C4-2B (cell line): ENCODE data around the gene SLX4IP.

Source experiments
- ZFX ChIP-seq: fragments of 450-650 bp; IDR thresholded peaks from 2 replicates; pipeline ENCODE4 v1.6.1; 2017
- TF ChIP-seq, protein P1 (sequence below): fragments of 450-650 bp; conservative IDR thresholded peaks from 2 replicates; pipeline ENCODE4 v1.5.1; 2017; ENCODE audit warnings: mild to moderate bottlenecking

DNA sequence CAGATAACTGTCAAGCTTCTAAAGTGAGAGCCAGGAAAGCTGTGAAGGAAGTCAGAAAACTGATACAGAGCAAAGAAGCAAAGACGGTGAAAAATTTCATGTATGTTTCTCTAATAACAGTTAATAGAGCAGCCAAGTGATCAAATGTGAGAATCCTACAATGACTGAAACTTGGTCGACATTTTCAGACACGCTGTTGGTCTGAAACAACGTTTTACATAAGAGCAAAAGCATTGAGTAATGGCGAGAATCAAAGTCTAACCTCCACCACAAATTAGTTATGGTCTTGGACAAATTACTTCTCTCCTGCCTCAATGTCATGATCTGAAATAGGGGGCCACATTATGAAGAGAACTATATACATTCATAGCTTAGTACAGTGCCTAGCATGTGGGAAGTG is 4.4 kb upstream of the SLX4IP start:
- TF ChIP-seq, protein P1, sequence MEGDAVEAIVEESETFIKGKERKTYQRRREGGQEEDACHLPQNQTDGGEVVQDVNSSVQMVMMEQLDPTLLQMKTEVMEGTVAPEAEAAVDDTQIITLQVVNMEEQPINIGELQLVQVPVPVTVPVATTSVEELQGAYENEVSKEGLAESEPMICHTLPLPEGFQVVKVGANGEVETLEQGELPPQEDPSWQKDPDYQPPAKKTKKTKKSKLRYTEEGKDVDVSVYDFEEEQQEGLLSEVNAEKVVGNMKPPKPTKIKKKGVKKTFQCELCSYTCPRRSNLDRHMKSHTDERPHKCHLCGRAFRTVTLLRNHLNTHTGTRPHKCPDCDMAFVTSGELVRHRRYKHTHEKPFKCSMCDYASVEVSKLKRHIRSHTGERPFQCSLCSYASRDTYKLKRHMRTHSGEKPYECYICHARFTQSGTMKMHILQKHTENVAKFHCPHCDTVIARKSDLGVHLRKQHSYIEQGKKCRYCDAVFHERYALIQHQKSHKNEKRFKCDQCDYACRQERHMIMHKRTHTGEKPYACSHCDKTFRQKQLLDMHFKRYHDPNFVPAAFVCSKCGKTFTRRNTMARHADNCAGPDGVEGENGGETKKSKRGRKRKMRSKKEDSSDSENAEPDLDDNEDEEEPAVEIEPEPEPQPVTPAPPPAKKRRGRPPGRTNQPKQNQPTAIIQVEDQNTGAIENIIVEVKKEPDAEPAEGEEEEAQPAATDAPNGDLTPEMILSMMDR = no peak
- no peak for TF ChIP-seq ZFX
